Mesenchymal stem cell (in vitro differentiated cells and primary cell): ENCODE data around the gene HOXC9.

Experiments used
- DNase-seq: peaks from one replicate; pipeline ENCODE4 v3.0.0-alpha.2; 2013
- H2AFZ ChIP-seq: one replicate; pipeline ENCODE4 v1.6.1; 2013; ENCODE audit warnings: low read depth, mild to moderate bottlenecking, control low read depth, inconsistent platforms, low read length, moderate library complexity
- H2AK5ac ChIP-seq: 2 replicates; pipeline ENCODE4 v1.6.1; 2013; ENCODE audit warnings: low read length, moderate library complexity, mild to moderate bottlenecking, inconsistent platforms; ENCODE audit not compliant: severe bottlenecking
- H2BK120ac ChIP-seq: one replicate; pipeline ENCODE4 v1.6.1; 2013; ENCODE audit warnings: low read depth, mild to moderate bottlenecking, inconsistent platforms, low read length, moderate library complexity
- H2BK12ac ChIP-seq, 2 experiments: one replicate each; pipeline ENCODE4 v1.6.1; 2013; ENCODE audit warnings: inconsistent platforms in 2 of 2, low read length in 2 of 2, mild to moderate bottlenecking in 2 of 2, moderate library complexity in 2 of 2, control low read depth in 1 of 2
- H2BK15ac ChIP-seq: one replicate; pipeline ENCODE4 v1.6.1; 2013; ENCODE audit warnings: mild to moderate bottlenecking, low read depth, inconsistent platforms; ENCODE audit not compliant: poor library complexity, severe bottlenecking
- H2BK5ac ChIP-seq: 2 replicates; pipeline ENCODE4 v1.6.1; 2013; ENCODE audit warnings: low read depth, mild to moderate bottlenecking, low read length, control low read depth, inconsistent platforms; ENCODE audit not compliant: poor library complexity, severe bottlenecking
- H3K14ac ChIP-seq, 2 experiments: one replicate each; pipeline ENCODE4 v1.6.1; 2013; ENCODE audit warnings: inconsistent platforms in 2 of 2, low read length in 2 of 2, control low read depth in 1 of 2, mild to moderate bottlenecking in 1 of 2, moderate library complexity in 1 of 2
- H3K18ac ChIP-seq, 2 experiments: one replicate each; pipeline ENCODE4 v1.6.1; 2013; ENCODE audit warnings: inconsistent platforms in 2 of 2, low read length in 2 of 2, control low read depth in 1 of 2, low read depth in 1 of 2, mild to moderate bottlenecking in 1 of 2
- H3K23ac ChIP-seq, 2 experiments: one replicate each; pipeline ENCODE4 v1.6.1; 2013; ENCODE audit warnings: inconsistent platforms in 2 of 2, low read length in 2 of 2, mild to moderate bottlenecking in 2 of 2, moderate library complexity in 2 of 2, control low read depth in 1 of 2
- H3K27ac ChIP-seq: 2 replicates; pipeline ENCODE4 v1.5.1; 2013; ENCODE audit warnings: mild to moderate bottlenecking, moderate library complexity, low read length, control low read depth, inconsistent platforms; ENCODE audit not compliant: poor library complexity, severe bottlenecking
- H3K27me3 ChIP-seq, 2 experiments: 2 replicates each; pipeline versions ENCODE4 v1.6.1 to v1.7.0; 2013; ENCODE audit warnings: low read length in 2 of 2, mild to moderate bottlenecking in 2 of 2, moderate library complexity in 2 of 2, control low read depth in 1 of 2, inconsistent platforms in 1 of 2; ENCODE audit not compliant: control insufficient read depth in 1 of 2, insufficient read depth in 1 of 2
- H3K36me3 ChIP-seq, 2 experiments: 2 replicates each; pipeline versions ENCODE4 v1.6.1 to v1.7.0; 2013; ENCODE audit warnings: low read length in 2 of 2, control low read depth in 1 of 2, inconsistent platforms in 1 of 2, low read depth in 1 of 2, mild to moderate bottlenecking in 1 of 2; ENCODE audit not compliant: insufficient read depth in 2 of 2, control insufficient read depth in 1 of 2
- H3K4ac ChIP-seq, 2 experiments: one replicate each; pipeline ENCODE4 v1.6.1; 2013; ENCODE audit warnings: inconsistent platforms in 2 of 2, low read length in 2 of 2, mild to moderate bottlenecking in 2 of 2, moderate library complexity in 2 of 2, control low read depth in 1 of 2, low read depth in 1 of 2
- H3K4me1 ChIP-seq: 2 replicates; pipeline ENCODE4 v1.6.1; 2013; ENCODE audit warnings: low read depth, low read length, control low read depth; ENCODE audit not compliant: control insufficient read depth, insufficient read depth
- H3K4me2 ChIP-seq: 2 replicates; pipeline ENCODE4 v1.6.1; 2013; ENCODE audit warnings: low read length, mild to moderate bottlenecking, inconsistent platforms; ENCODE audit not compliant: poor library complexity, severe bottlenecking
- H3K4me3 ChIP-seq, 2 experiments: 2 replicates each; pipeline versions ENCODE4 v1.5.1 to v1.7.0; 2013; ENCODE audit warnings: low read length in 2 of 2, mild to moderate bottlenecking in 2 of 2, control low read depth in 1 of 2, low read depth in 1 of 2; ENCODE audit not compliant: insufficient read depth in 1 of 2
- H3K79me1 ChIP-seq: replicated peaks from 2 replicates; pipeline ENCODE4 v1.6.1; 2013; ENCODE audit warnings: mild to moderate bottlenecking, control low read depth, low read length, inconsistent platforms; ENCODE audit not compliant: poor library complexity, severe bottlenecking
- H3K9ac ChIP-seq: 2 replicates; pipeline ENCODE4 v1.7.0; 2013; ENCODE audit warnings: mild to moderate bottlenecking, low read length, moderate library complexity
- H3K9me3 ChIP-seq: 2 replicates; pipeline ENCODE4 v1.7.0; 2013; ENCODE audit warnings: mild to moderate bottlenecking, low read length; ENCODE audit not compliant: control insufficient read depth
- H4K8ac ChIP-seq: one replicate; pipeline ENCODE4 v1.6.1; 2013; ENCODE audit warnings: inconsistent platforms, mild to moderate bottlenecking, low read length, moderate library complexity
- H4K91ac ChIP-seq: one replicate; pipeline ENCODE4 v1.6.1; 2013; ENCODE audit warnings: mild to moderate bottlenecking, low read length, inconsistent platforms
- WGBS: methylation state at CpG from one replicate; pipeline ENCODE4 v1.1.7; 2013; ENCODE audit warnings: mixed read lengths; 5-methylcytosine and 5-hydroxymethylcytosine counted together

HOXC9 gene

DNA sequence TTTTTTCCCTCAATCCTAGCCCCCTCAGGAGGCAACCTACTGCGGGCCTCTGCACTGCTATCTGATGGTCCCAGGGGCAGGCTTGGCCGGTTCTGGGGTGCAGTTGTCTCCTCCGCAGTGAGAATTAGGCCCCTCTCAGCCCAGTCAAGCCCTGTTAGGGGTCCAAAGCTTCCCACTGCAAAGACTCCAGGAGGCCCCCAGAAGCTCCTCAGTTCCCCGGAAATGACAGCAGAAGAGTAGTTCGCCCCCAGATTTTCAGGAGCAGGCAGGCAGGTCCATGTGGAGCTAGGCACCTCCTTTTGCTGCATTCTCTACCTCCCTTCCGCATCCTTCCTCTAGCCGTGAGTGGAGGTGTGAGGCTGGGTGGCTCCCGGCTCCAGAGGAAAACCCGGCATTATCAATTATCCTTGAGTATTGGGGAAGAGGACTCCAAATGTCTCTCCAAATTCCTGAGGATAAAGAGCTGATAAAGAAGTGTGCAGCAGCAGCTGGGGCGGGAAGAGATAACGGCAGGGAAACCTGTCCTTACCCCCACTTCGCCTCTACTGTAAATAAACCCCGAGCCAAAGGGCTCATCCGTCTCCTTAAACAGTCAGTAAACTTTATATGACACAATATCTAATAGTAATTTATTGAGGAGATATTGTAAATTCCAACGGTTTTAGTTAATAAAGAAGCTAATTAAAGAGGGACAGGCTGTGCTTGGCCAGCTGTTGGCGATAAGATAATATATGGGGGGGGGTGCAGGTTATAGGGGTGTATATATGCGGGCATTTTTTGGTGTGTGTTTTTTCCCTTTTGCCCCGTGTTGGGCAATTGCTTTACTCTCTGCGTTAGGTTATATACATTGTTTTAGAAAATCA, 45.9 kb upstream of the HOXC9 start:
- Histone ChIP-seq H2BK120ac (no peak overlapping the region), H3K4ac (no peak overlapping the region), H3K27me3 (peaks cover 99 to 100% of the 10 kb centered on the region in 2 experiments), H3K4me2 (no peak overlapping the region), H3K18ac (no peak overlapping the region), H3K9ac (no peak overlapping the region), H2AFZ (no peak overlapping the region), H3K79me1 (no peaks in the 10 kb centered on the region), H3K4me3 (no peak overlapping the region), H2AK5ac (no peak overlapping the region), H4K91ac (no peak overlapping the region), H4K8ac (no peak overlapping the region), H3K4me1 (peaks cover 24% of the 10 kb centered on the region), H3K36me3 (peaks cover 0 to 9% of the 10 kb centered on the region in 2 experiments), H2BK15ac (no peak overlapping the region), H3K27ac (no peak overlapping the region), H3K9me3 (peaks cover 10% of the 10 kb centered on the region), H2BK12ac (no peak overlapping the region), H3K23ac (no peak overlapping the region), H2BK5ac (no peak overlapping the region), H3K14ac (no peak overlapping the region)
- no peak for DNase-seq
- 23% methylated on average over 7 of the region's 19 CpGs for WGBS

DNA sequence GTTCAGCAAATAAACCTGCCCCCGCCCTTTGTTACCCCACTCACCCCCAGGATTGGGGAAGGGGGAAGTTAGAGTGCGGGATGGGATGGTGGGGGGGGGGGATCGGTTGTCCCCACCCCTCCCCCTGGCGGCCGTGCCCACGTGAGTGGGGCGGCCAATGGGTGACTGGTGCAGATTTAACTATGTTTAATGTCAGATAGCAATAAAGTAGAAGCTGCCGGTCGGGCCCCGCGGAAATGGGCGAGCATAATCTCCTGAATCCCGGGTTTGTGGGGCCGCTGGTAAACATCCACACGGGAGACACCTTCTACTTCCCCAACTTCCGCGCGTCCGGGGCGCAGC, 45.3 kb upstream of the HOXC9 start, which contains the start of gene HOXC12:
TSS of gene HOXC12 (plus strand) at position 210 of the 342 bp plus-strand sequence. CDS start at position 237, 27 bp downstream.
- WGBS = 13% methylated on average over 13 of the region's 20 CpGs
- Histone ChIP-seq H3K14ac (no peak within 1 kb of the TSS), H3K4me1 (peaks cover 24% of the 10 kb centered on the region), H2BK15ac (no peak within 1 kb of the TSS), H3K9me3 (peaks cover 9% of the 10 kb centered on the region), H3K9ac (no peak within 1 kb of the TSS), H2AFZ (no peak within 1 kb of the TSS), H2AK5ac (no peak within 1 kb of the TSS), H3K4me3 (no peak within 1 kb of the TSS), H4K8ac (no peak within 1 kb of the TSS), H3K27me3 (peaks cover 99 to 100% of the 10 kb centered on the region in 2 experiments), H3K4ac (no peak within 1 kb of the TSS), H3K4me2 (no peak within 1 kb of the TSS), H3K23ac (peak within 1 kb of the TSS in 1 of 2 experiments; percentile 63), H4K91ac (peak within 1 kb of the TSS; percentile 7), H3K27ac (no peak within 1 kb of the TSS), H2BK5ac (no peak within 1 kb of the TSS), H2BK120ac (no peak within 1 kb of the TSS), H3K79me1 (no peaks in the 10 kb centered on the region), H3K36me3 (peaks cover 0 to 9% of the 10 kb centered on the region in 2 experiments), H2BK12ac (no peak within 1 kb of the TSS), H3K18ac (no peak within 1 kb of the TSS)
- no peak for DNase-seq

DNA sequence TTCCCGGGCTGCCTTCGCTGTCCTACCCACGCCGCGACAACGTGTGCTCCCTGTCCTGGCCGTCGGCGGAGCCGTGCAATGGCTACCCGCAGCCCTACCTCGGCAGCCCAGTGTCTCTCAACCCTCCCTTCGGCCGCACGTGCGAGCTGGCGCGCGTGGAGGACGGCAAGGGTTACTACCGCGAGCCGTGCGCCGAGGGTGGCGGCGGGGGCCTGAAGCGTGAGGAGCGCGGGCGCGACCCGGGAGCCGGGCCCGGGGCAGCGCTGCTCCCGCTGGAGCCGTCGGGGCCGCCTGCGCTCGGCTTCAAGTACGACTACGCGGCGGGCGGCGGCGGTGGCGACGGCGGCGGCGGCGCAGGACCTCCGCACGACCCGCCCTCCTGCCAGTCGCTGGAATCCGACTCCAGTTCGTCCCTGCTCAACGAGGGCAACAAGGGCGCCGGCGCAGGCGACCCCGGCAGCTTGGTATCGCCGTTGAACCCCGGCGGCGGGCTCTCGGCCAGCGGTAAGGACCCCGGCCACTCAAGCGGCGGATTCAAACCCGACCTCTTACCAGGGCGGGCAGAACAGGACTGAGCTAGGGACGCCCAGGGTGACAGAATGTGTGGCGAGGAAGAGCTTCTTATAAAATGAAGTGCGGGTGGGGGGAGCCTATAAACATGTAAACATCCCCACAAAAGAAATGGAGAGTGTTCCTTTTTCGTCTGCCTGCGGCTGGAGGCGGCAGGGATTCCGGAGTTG, 44.8 kb upstream of the HOXC9 start:
- H2BK15ac ChIP-seq = no peak overlapping the region
- no peak overlapping the region for H2BK120ac ChIP-seq
- no peak overlapping the region for H2BK12ac ChIP-seq
- H3K4ac ChIP-seq = no peak overlapping the region
- H3K18ac ChIP-seq = no peak overlapping the region
- peak overlapping the region in 1 of 2 experiments; percentile 63 for H3K23ac ChIP-seq
- H3K4me2 ChIP-seq = no peak overlapping the region
- no peak overlapping the region for H4K8ac ChIP-seq
- H3K9ac ChIP-seq = no peak overlapping the region
- no peak overlapping the region for H3K14ac ChIP-seq
- DNase-seq = no peak
- H3K4me3 ChIP-seq = no peak overlapping the region
- H2AFZ ChIP-seq = no peak overlapping the region
- peak overlapping the region; percentile 7 for H4K91ac ChIP-seq
- H3K27ac ChIP-seq = no peak overlapping the region
- no peak overlapping the region for H2BK5ac ChIP-seq
- H3K79me1 ChIP-seq = no peaks in the 10 kb centered on the region
- H3K36me3 ChIP-seq = peaks cover 0 to 9% of the 10 kb centered on the region in 2 experiments
- H3K9me3 ChIP-seq = peaks cover 15% of the 10 kb centered on the region
- H2AK5ac ChIP-seq = no peak overlapping the region
- H3K4me1 ChIP-seq = peaks cover 21% of the 10 kb centered on the region
- 6% methylated on average over 54 of the region's 86 CpGs for WGBS
- peaks cover 99 to 100% of the 10 kb centered on the region in 2 experiments for H3K27me3 ChIP-seq

DNA sequence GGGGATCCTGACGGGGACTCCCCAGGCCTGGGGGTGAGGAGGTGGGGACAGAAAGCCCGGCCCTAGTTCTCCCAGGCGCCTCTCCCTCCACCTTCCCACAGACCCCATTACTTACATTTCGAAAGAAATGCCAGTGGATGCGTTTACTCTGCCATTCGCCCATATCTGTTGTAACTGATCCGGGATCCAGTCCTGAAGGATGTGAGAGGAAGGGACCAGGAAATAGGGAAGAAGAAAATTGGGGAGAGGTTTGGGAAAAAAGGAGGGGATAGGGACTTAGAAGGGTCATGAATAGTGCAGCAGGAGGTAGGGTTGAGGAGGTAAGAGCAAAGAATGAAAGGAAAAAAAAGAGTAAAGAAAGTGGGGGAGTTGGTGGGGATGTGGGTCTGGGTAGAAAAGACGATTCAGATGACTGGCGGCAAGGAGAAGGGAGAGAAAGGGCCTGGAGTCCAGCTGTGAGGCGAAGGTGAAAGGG, 44.1 kb upstream of the HOXC9 start:
- no peak overlapping the region for H2AK5ac ChIP-seq
- H3K4ac ChIP-seq = no peak overlapping the region
- no peak for DNase-seq
- H3K23ac ChIP-seq = no peak overlapping the region
- H2AFZ ChIP-seq = no peak overlapping the region
- H2BK5ac ChIP-seq = no peak overlapping the region
- WGBS = 15% methylated on average over 9 of the region's 10 CpGs
- H2BK15ac ChIP-seq = no peak overlapping the region
- H3K27ac ChIP-seq = no peak overlapping the region
- H3K14ac ChIP-seq = no peak overlapping the region
- no peak overlapping the region for H3K4me2 ChIP-seq
- no peak overlapping the region for H3K18ac ChIP-seq
- no peak overlapping the region for H3K9ac ChIP-seq
- H3K4me3 ChIP-seq = no peak overlapping the region
- peaks cover 99 to 100% of the 10 kb centered on the region in 2 experiments for H3K27me3 ChIP-seq
- peaks cover 0 to 9% of the 10 kb centered on the region in 2 experiments for H3K36me3 ChIP-seq
- H3K79me1 ChIP-seq = no peaks in the 10 kb centered on the region
- no peak overlapping the region for H2BK12ac ChIP-seq
- H3K9me3 ChIP-seq = peaks cover 18% of the 10 kb centered on the region
- H2BK120ac ChIP-seq = no peak overlapping the region
- no peak overlapping the region for H4K8ac ChIP-seq
- no peak overlapping the region for H4K91ac ChIP-seq
- H3K4me1 ChIP-seq = peaks cover 21% of the 10 kb centered on the region
